Myocyte (in vitro differentiated cells): ENCODE results near the gene EMC8. TPM values are rescaled to one million over a fixed set of nuclear protein-coding genes. Genes with fewer than 3 reads are reported as not detected.

ENCODE experiments used
- DNase-seq: peaks from one replicate; pipeline ENCODE4 v3.0.0-alpha.2; 2012; ENCODE audit warnings: low read depth
- microRNA counts: library from miRNA; unstranded; fragments of <30 nt; microRNA quantifications from one replicate; lab custom pipeline; 2016
- microRNA-seq: library from miRNA; unstranded; fragments of <30 nt; microRNA quantifications from one replicate; pipeline ENCODE4, GENCODE V29; 2016
- total RNA-seq: library from RNA; depleted of rRNA; stranded (reverse); fragments of >200 nt; gene quantifications from 2 replicates; pipeline ENCODE4 v1.2.3, GENCODE V29; 2014

The EMC8 gene
- total RNA-seq, 1 donor from 2014 or later: 40.3 TPM

DNA sequence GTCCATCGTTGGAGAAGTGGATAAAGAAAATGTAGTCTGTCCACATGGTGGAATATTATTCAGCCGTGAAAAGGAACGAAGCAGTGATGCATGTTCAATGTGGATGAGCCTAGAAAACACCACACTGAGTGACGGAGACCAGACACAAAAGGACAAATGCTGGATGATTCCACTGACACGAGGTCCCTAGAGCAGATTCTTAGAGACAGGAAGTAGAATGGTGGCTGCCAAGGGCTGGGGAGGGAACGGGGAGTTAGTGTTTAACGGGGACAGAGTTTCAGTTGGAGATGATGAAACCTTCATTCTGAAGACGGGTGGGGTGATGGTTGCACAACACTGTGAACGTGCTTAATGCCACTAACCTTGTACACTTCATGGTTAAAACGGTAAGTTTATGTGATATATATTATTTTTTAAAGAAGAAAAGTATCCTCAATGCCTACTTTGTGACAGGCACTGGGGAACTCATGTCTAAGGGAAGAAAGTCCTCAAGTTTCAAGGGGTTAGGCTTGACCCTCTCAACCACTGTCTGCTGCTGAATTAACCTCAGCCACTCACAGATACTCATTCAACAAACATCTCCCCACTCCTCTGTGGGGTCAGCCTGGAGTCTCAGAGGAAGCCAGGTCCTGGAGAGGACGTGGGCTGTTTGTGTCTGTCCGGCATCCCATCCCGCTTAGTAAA is 66.0 kb downstream of the EMC8 start:
- no peak for DNase-seq

DNA sequence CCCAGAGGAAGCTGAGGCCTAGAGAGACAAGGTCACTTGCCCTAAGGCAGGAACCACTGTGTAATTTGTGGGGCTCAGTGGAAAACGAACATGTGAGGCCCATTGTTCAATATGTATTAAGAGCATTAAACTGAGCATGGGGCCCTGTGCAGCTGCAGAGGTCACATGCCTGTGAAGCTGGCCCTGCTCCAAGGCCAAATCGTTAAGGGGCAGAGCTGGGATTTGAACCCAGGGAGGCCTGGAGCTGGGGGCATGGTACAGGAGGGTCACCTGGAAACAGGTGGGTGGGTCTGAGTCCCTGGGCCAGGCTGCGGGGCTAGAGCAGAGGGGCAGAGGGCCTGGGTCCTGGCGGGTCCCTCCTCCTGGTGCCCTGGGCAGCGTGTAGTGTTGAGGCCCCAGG is 68.2 kb downstream of the EMC8 start:
- no peak for DNase-seq

DNA sequence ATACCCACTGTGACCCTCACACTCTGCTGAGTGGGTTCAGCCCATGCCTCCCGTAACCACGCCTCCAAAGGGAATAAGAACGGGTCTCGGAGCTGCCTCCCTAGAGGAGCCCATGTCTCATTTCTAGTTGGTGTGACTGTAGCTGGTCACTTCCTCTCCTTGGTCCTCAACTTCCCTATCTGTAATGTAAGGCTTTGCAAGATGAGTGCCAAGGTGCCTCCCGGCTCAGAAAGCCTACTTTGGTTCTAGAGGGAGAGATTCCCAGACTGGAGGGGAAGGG is 69.2 kb downstream of the EMC8 start:
- no peak for DNase-seq

GRCh38 chr16:85729452-85730185 is 69.7 kb downstream of the EMC8 start:
- no peak for DNase-seq

- DNase-seq: no peak
Observed at GRCh38 chr16:85728879-85729278, 70.5 kb downstream of the EMC8 start.

MicroRNAs encoded within 50 kb of the gene (microRNA counts, 767-probe panel; counts per million panel counts)
- microRNA hsa-miR-1910 (lab: Ali Mortazavi, UCI): not detected

Small RNA genes within 50 kb of the gene (microRNA-seq; reads per million reads assigned to microRNA genes)
- not detected for gene MIR1910

Other genes starting within 250 kb of the EMC8 start
- 37.4 and 51.1 TPM in 2 replicates for gene GSE1, start 186.2 kb downstream of the EMC8 start, total RNA-seq
- 0.88 and 2.9 TPM in 2 replicates for gene GINS2, start 110.6 kb downstream of the EMC8 start, total RNA-seq
- gene C16orf74, start 48.4 kb downstream of the EMC8 start, total RNA-seq: 0.16 TPM in 1 of 2 replicates, not detected in the other
- 345 and 400 TPM in 2 replicates for gene COX4I1, start 151 bp upstream of the EMC8 start, total RNA-seq
- gene IRF8, start 99.6 kb upstream of the EMC8 start, total RNA-seq: not detected in 2 replicates